ENCODE measurements around the gene SPINK1.

The SPINK1 gene

DNA sequence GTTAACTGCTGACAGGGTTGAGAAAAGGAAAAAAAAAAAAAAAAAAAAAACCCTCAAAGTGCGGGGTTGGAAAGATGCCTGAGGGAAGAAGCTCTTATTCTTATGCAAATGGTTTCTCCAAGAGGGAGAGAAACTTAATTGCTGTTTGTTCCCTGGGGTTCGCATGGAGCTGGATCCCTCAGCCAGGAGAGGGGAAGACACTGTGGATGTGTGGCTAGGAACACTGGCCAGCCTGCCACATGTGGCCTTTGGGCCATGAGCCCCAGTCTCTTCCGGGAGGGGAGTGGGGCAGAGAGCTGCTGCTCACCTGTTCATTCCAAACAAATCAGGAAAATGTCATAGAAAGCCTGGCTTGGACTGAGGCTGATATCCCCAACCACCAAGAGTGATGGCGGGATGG, 37.6 kb upstream of the SPINK1 start:
- Histone ChIP-seq H3K27me3 (replicated peaks; ENCODE audit: control insufficient read depth, insufficient read depth, low read length) (peaks cover 2% of the 10 kb centered on the region), H3K4me3 (ENCODE audit: low read length) (no peak overlapping the region), H3K9me3 (ENCODE audit: control insufficient read depth, low read length) (no peaks in the 10 kb centered on the region), H3K4me1 (ENCODE audit: control insufficient read depth, insufficient read depth, low read length) (no peaks in the 10 kb centered on the region), H3K9ac (ENCODE audit: low read length) (no peak overlapping the region), H3K36me3 (ENCODE audit: control insufficient read depth, insufficient read depth, low read length, severe bottlenecking) (no peaks in the 10 kb centered on the region)
- DNase-seq (ENCODE audit: low read depth) = no peak

DNA sequence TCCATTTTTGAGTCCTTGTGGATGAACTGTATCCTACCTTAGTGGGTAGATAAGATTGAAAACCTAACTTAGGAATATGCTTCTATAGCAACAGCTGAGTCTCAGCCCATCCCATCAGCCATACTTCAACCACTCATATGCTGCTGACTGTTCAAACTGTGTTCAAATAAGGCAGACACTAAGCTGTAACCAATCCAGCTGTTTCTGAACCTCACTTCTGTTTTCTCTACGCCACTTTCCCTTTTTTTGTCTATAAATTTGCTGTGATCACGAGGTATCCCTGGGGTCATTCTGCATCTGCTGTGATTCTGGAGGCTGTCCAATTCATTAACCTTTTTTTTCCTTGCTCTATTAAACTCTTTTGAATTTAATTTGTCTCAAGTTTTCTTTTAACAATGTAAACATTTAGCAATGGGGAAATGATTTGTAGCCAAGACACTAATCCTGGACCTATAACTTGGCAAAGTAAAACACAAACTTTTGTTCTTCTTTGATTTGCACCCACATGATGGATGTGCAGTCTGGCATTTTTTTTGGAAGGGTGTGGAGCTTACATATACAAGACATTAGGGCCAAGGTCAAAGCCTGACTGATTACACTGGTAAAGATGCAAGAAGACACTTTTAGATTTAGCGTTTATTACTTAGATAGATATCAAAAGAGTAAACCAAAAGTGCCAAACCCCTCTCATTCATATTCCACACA, 32.1 kb upstream of the SPINK1 start:
- Histone ChIP-seq H3K4me1 (ENCODE audit: control insufficient read depth, insufficient read depth, low read length) (no peaks in the 10 kb centered on the region), H3K27me3 (replicated peaks; ENCODE audit: control insufficient read depth, insufficient read depth, low read length) (no peaks in the 10 kb centered on the region), H3K4me3 (ENCODE audit: low read length) (no peak overlapping the region), H3K9me3 (ENCODE audit: control insufficient read depth, low read length) (no peaks in the 10 kb centered on the region), H3K9ac (ENCODE audit: low read length) (no peak overlapping the region), H3K36me3 (ENCODE audit: control insufficient read depth, insufficient read depth, low read length, severe bottlenecking) (no peaks in the 10 kb centered on the region)
- no peak for DNase-seq (ENCODE audit: low read depth)

GRCh38 chr5:147860641-147861025, 29.2 kb upstream of the SPINK1 start:
- Histone ChIP-seq H3K36me3 (ENCODE audit: control insufficient read depth, insufficient read depth, low read length, severe bottlenecking) (no peaks in the 10 kb centered on the region), H3K9me3 (ENCODE audit: control insufficient read depth, low read length) (no peaks in the 10 kb centered on the region), H3K27me3 (replicated peaks; ENCODE audit: control insufficient read depth, insufficient read depth, low read length) (no peaks in the 10 kb centered on the region), H3K9ac (ENCODE audit: low read length) (no peak overlapping the region), H3K4me1 (ENCODE audit: control insufficient read depth, insufficient read depth, low read length) (peaks cover 3% of the 10 kb centered on the region), H3K4me3 (ENCODE audit: low read length) (no peak overlapping the region)
- no peak for DNase-seq (ENCODE audit: low read depth)

GRCh38 chr5:147859962-147860640, 28.6 kb upstream of the SPINK1 start:
- H3K27me3 ChIP-seq (replicated peaks; ENCODE audit: control insufficient read depth, insufficient read depth, low read length) = no peaks in the 10 kb centered on the region
- no peak overlapping the region for H3K9ac ChIP-seq (ENCODE audit: low read length)
- no peaks in the 10 kb centered on the region for H3K36me3 ChIP-seq (ENCODE audit: control insufficient read depth, insufficient read depth, low read length, severe bottlenecking)
- no peak overlapping the region for H3K4me3 ChIP-seq (ENCODE audit: low read length)
- DNase-seq (ENCODE audit: low read depth) = no peak
- H3K4me1 ChIP-seq (ENCODE audit: control insufficient read depth, insufficient read depth, low read length) = peaks cover 9% of the 10 kb centered on the region
- no peaks in the 10 kb centered on the region for H3K9me3 ChIP-seq (ENCODE audit: control insufficient read depth, low read length)

GRCh38 chr5:147858565-147858964, 27.1 kb upstream of the SPINK1 start:
- peaks cover 5% of the 10 kb centered on the region for H3K27me3 ChIP-seq (replicated peaks; ENCODE audit: control insufficient read depth, insufficient read depth, low read length)
- no peak for DNase-seq (ENCODE audit: low read depth)
- H3K9me3 ChIP-seq (ENCODE audit: control insufficient read depth, low read length) = no peaks in the 10 kb centered on the region
- peaks cover 11% of the 10 kb centered on the region for H3K4me1 ChIP-seq (ENCODE audit: control insufficient read depth, insufficient read depth, low read length)
- H3K4me3 ChIP-seq (ENCODE audit: low read length) = no peak overlapping the region
- H3K9ac ChIP-seq (ENCODE audit: low read length) = no peak overlapping the region
- no peaks in the 10 kb centered on the region for H3K36me3 ChIP-seq (ENCODE audit: control insufficient read depth, insufficient read depth, low read length, severe bottlenecking)

GRCh38 chr5:147857302-147858129, 26.0 kb upstream of the SPINK1 start:
- peak; percentile 84 for DNase-seq (ENCODE audit: low read depth)
- Histone ChIP-seq H3K9me3 (ENCODE audit: control insufficient read depth, low read length) (no peaks in the 10 kb centered on the region), H3K4me3 (ENCODE audit: low read length) (no peak overlapping the region), H3K4me1 (ENCODE audit: control insufficient read depth, insufficient read depth, low read length) (peaks cover 11% of the 10 kb centered on the region), H3K36me3 (ENCODE audit: control insufficient read depth, insufficient read depth, low read length, severe bottlenecking) (no peaks in the 10 kb centered on the region), H3K9ac (ENCODE audit: low read length) (no peak overlapping the region), H3K27me3 (replicated peaks; ENCODE audit: control insufficient read depth, insufficient read depth, low read length) (peaks cover 8% of the 10 kb centered on the region)

DNA sequence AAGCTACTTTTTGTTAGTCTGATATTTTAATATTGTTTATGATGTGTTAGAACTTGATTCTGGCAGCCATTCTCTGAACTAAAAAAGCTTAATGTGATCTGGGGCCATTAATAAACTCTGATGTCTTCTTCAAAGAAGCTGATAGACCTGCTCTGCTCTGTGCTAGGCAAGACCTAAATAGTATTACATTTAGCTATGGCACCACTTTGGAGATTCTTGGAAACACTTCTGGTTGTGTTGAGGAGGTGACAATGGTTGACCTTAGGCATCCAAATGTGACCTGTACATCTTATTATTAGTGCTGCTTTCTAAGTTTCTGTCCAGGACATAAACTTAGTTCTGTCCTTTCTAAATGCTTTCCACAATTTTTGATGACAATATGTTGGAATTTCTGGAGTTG, 25.3 kb upstream of the SPINK1 start:
- Histone ChIP-seq H3K9ac (ENCODE audit: low read length) (no peak overlapping the region), H3K27me3 (replicated peaks; ENCODE audit: control insufficient read depth, insufficient read depth, low read length) (peaks cover 16% of the 10 kb centered on the region)
- DNase-seq (ENCODE audit: low read depth) = no peak

DNA sequence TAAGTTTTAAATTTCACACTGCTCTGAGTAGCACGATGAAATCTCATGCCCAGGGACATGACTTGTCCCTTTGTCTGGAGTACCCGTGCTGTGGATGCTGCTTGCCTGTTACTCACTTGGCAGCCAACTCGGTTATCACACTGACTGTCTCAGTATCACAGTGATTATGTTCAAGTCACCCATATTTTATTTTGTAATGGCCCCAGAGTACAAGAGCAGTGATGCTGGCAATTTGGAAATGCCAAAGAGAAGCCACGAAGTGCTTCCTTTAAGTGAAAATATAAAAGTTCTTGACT, 24.3 kb upstream of the SPINK1 start:
- DNase-seq (ENCODE audit: low read depth) = peak; percentile 8
- Histone ChIP-seq H3K9me3 (ENCODE audit: control insufficient read depth, low read length) (no peaks in the 10 kb centered on the region), H3K4me3 (ENCODE audit: low read length) (no peak overlapping the region), H3K9ac (ENCODE audit: low read length) (no peak overlapping the region), H3K27me3 (replicated peaks; ENCODE audit: control insufficient read depth, insufficient read depth, low read length) (peaks cover 20% of the 10 kb centered on the region), H3K4me1 (ENCODE audit: control insufficient read depth, insufficient read depth, low read length) (peaks cover 11% of the 10 kb centered on the region), H3K36me3 (ENCODE audit: control insufficient read depth, insufficient read depth, low read length, severe bottlenecking) (no peaks in the 10 kb centered on the region)

More for the DNA sequence above, 25.3 kb upstream of the SPINK1 start:
- Histone ChIP-seq H3K36me3 (ENCODE audit: control insufficient read depth, insufficient read depth, low read length, severe bottlenecking) (no peaks in the 10 kb centered on the region), H3K4me3 (ENCODE audit: low read length) (no peak overlapping the region), H3K9me3 (ENCODE audit: control insufficient read depth, low read length) (no peaks in the 10 kb centered on the region), H3K4me1 (ENCODE audit: control insufficient read depth, insufficient read depth, low read length) (peaks cover 11% of the 10 kb centered on the region)

DNA sequence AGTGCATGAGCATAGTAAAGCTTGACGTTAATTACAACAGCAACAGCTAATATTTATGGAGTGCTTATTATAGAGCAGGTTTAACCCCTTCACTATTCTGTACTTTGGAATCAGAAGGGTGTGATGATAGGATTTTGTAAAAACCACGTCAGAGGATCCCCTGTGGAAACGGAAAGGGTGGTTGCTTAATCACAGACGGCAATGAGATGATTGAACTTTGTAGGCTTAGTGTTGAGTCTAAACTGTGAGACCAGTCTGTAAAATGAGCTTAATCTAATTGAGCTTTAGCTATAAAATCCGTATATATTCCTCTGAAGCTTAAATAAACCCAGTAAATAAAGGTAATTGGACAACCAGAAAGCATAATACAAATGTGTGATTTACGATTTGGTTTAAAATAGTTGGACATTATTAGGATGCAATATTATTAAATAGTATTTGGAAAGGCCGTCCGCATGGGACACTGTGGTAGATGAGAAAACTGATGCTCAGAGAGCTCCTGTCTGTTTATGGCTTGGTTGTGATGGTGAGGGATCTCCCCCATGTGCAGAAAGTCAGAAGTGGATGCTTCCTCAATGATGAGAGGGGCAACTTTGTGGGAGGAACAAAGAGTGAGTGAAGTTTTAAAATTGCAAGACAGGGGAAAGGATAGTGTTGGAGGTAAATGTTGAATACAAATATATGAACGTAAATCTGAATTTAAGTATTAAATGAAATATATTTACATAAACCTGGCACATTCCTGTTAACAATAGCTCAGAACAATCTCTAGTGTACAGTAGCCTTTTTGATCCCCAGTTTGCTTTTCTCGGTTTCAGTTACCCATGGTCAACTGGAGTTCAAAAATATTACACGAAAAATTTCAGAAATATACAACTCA, 23.7 kb upstream of the SPINK1 start:
- peaks cover 20% of the 10 kb centered on the region for H3K27me3 ChIP-seq (replicated peaks; ENCODE audit: control insufficient read depth, insufficient read depth, low read length)

GRCh38 chr5:147854331-147854730, 22.9 kb upstream of the SPINK1 start:
- H3K36me3 ChIP-seq (ENCODE audit: control insufficient read depth, insufficient read depth, low read length, severe bottlenecking) = no peaks in the 10 kb centered on the region
- no peak overlapping the region for H3K4me3 ChIP-seq (ENCODE audit: low read length)
- H3K4me1 ChIP-seq (ENCODE audit: control insufficient read depth, insufficient read depth, low read length) = peaks cover 11% of the 10 kb centered on the region
- peaks cover 27% of the 10 kb centered on the region for H3K27me3 ChIP-seq (replicated peaks; ENCODE audit: control insufficient read depth, insufficient read depth, low read length)
- no peak for DNase-seq (ENCODE audit: low read depth)
- no peak overlapping the region for H3K9ac ChIP-seq (ENCODE audit: low read length)
- H3K9me3 ChIP-seq (ENCODE audit: control insufficient read depth, low read length) = no peaks in the 10 kb centered on the region

More for the DNA sequence above, 23.7 kb upstream of the SPINK1 start:
- Histone ChIP-seq H3K36me3 (ENCODE audit: control insufficient read depth, insufficient read depth, low read length, severe bottlenecking) (no peaks in the 10 kb centered on the region), H3K9me3 (ENCODE audit: control insufficient read depth, low read length) (no peaks in the 10 kb centered on the region), H3K4me1 (ENCODE audit: control insufficient read depth, insufficient read depth, low read length) (peaks cover 11% of the 10 kb centered on the region), H3K9ac (ENCODE audit: low read length) (no peak overlapping the region), H3K4me3 (ENCODE audit: low read length) (no peak overlapping the region)
- no peak for DNase-seq (ENCODE audit: low read depth)

Measured in adipocyte (in vitro differentiated cells).